OCI-LY3 (cell line): ENCODE results near the gene SF3A2.

Experiments
- H2AFZ ChIP-seq: fragments of 200-600, 300-600 bp; shearing (Covaris generic); 2 replicates; pipeline ENCODE4 v1.6.0; 2014; ENCODE audit warnings: antibody characterized with exemption, low read depth, low read length
- H3K27ac ChIP-seq: fragments of 200-600, 300-600 bp; sonication (generic); 2 replicates; pipeline ENCODE4 v1.5.1; 2014; ENCODE audit warnings: mild to moderate bottlenecking, low read length, moderate library complexity, mixed read lengths
- H3K27me3 ChIP-seq: fragments of 200-600, 300-600 bp; sonication (generic); 2 replicates; pipeline ENCODE4 v1.6.1; 2014; ENCODE audit warnings: low read depth, low read length, mixed read lengths
- H3K36me3 ChIP-seq: fragments of 200-600, 300-600 bp; sonication (generic); replicated peaks from 2 replicates; pipeline ENCODE3; 2014; ENCODE audit warnings: low read depth, low read length, mixed read lengths
- H3K4me1 ChIP-seq: fragments of 300-600, 200-600 bp; sonication (generic); 2 replicates; pipeline ENCODE4 v1.6.1; 2014; ENCODE audit warnings: low read length, mixed read lengths
- H3K4me2 ChIP-seq: fragments of 200-600, 300-600 bp; sonication (generic); 2 replicates; pipeline ENCODE4 v1.6.1; 2014; ENCODE audit warnings: low read length, mixed read lengths
- H3K4me3 ChIP-seq: fragments of 300-600, 200-600 bp; sonication (generic); 2 replicates; pipeline ENCODE4 v1.5.1; 2014; ENCODE audit warnings: antibody characterized with exemption, mild to moderate bottlenecking, low read length, moderate library complexity
- H3K79me2 ChIP-seq: fragments of 300-600, 200-600 bp; shearing (Covaris generic); 2 replicates; pipeline ENCODE4 v1.6.1; 2014; ENCODE audit warnings: mild to moderate bottlenecking, low read length, mixed read lengths
- H3K9ac ChIP-seq: fragments of 300-600, 200-600 bp; shearing (Covaris generic); 2 replicates; pipeline ENCODE4 v1.6.0; 2014; ENCODE audit warnings: mild to moderate bottlenecking, low read length, moderate library complexity
- H3K9me3 ChIP-seq: fragments of 200-600, 300-600 bp; shearing (Covaris generic); 2 replicates; pipeline ENCODE4 v1.6.1; 2014; ENCODE audit warnings: low read length, mixed read lengths; ENCODE audit not compliant: insufficient read depth
- H4K20me1 ChIP-seq: fragments of 200-600, 300-600 bp; sonication (generic); 2 replicates; pipeline ENCODE4 v1.6.1; 2016; ENCODE audit warnings: low read length, mixed read lengths; ENCODE audit not compliant: insufficient read depth
- CTCF ChIP-seq: fragments of 200-600, 300-600 bp; sonication (generic); IDR thresholded peaks from 2 replicates; pipeline ENCODE4 v1.5.1; 2014; ENCODE audit warnings: antibody characterized with exemption, low read length, low read depth
- EZH2phosphoT487 ChIP-seq: fragments of 200-600 bp; shearing (Covaris generic); IDR thresholded peaks from 2 replicates; pipeline ENCODE4 v1.6.1; 2018; ENCODE audit warnings: antibody characterized with exemption, mixed run types, low read depth

SF3A2 gene

GRCh38 chr19:2208975-2209374, 27.6 kb upstream of the SF3A2 start:
- no peak for TF ChIP-seq CTCF
- TF ChIP-seq EZH2phosphoT487, result no peak
- no peak overlapping the region for H3K9ac ChIP-seq
- no peak overlapping the region for H3K27ac ChIP-seq
- no peaks in the 10 kb centered on the region for H3K4me1 ChIP-seq
- H3K4me2 ChIP-seq, result no peak overlapping the region
- H3K79me2 ChIP-seq, result no peaks in the 10 kb centered on the region
- peaks cover 56% of the 10 kb centered on the region for H3K36me3 ChIP-seq
- H3K27me3 ChIP-seq, result no peaks in the 10 kb centered on the region
- no peak overlapping the region for H2AFZ ChIP-seq
- H4K20me1 ChIP-seq, result 0 out of 2 replicates have a peak, but pooled peaks cover 4% of the 10 kb centered on the region
- no peak overlapping the region for H3K4me3 ChIP-seq
- H3K9me3 ChIP-seq, result no peaks in the 10 kb centered on the region

GRCh38 chr19:2209408-2209807, 27.2 kb upstream of the SF3A2 start:
- Histone ChIP-seq H3K79me2 (no peaks in the 10 kb centered on the region), H3K4me1 (no peaks in the 10 kb centered on the region), H3K27me3 (no peaks in the 10 kb centered on the region), H3K9me3 (no peaks in the 10 kb centered on the region), H3K4me3 (no peak overlapping the region), H3K9ac (no peak overlapping the region), H3K4me2 (no peak overlapping the region), H3K36me3 (peaks cover 55% of the 10 kb centered on the region), H2AFZ (no peak overlapping the region), H4K20me1 (0 out of 2 replicates have a peak, but pooled peaks cover 3% of the 10 kb centered on the region), H3K27ac (no peak overlapping the region)
- TF ChIP-seq EZH2phosphoT487 (no peak), CTCF (no peak)

- TF ChIP-seq EZH2phosphoT487, result no peak
- no peak for TF ChIP-seq CTCF
- Histone ChIP-seq H4K20me1 (0 out of 2 replicates have a peak, but pooled peaks cover 3% of the 10 kb centered on the region), H3K36me3 (peaks cover 53% of the 10 kb centered on the region), H3K9ac (no peak overlapping the region), H3K4me2 (no peak overlapping the region), H3K4me3 (no peak overlapping the region), H3K4me1 (0 out of 2 replicates have a peak, but pooled peaks cover 3% of the 10 kb centered on the region), H3K79me2 (no peaks in the 10 kb centered on the region), H3K27ac (no peak overlapping the region), H2AFZ (no peak overlapping the region), H3K27me3 (no peaks in the 10 kb centered on the region), H3K9me3 (no peaks in the 10 kb centered on the region)
These were observed 26.4 kb upstream of the SF3A2 start for GRCh38 chr19:2210206-2210605.

GRCh38 chr19:2210987-2211740, 25.5 kb upstream of the SF3A2 start:
- Histone ChIP-seq H4K20me1 (0 out of 2 replicates have a peak, but pooled peaks cover 3% of the 10 kb centered on the region), H3K4me3 (no peak overlapping the region), H3K4me2 (no peak overlapping the region), H3K79me2 (no peaks in the 10 kb centered on the region), H3K4me1 (0 out of 2 replicates have a peak, but pooled peaks cover 3% of the 10 kb centered on the region), H3K27me3 (no peaks in the 10 kb centered on the region), H3K9ac (no peak overlapping the region), H3K36me3 (peaks cover 54% of the 10 kb centered on the region), H3K27ac (no peak overlapping the region), H2AFZ (no peak overlapping the region), H3K9me3 (no peaks in the 10 kb centered on the region)
- no peak for TF ChIP-seq EZH2phosphoT487
- TF ChIP-seq CTCF, result no peak
